Breast epithelium (tissue), 4 donors: ENCODE results near the gene PRPF6. TPM values are rescaled to one million over a fixed set of nuclear protein-coding genes. Genes with fewer than 3 reads are reported as not detected.

Experiments
- DNase-seq, 2 donors: peaks; one replicate each; pipeline ENCODE4 v3.0.0-alpha.2; 2019; ENCODE audit warnings: low spot score in 2 of 2
- H3K27ac ChIP-seq, 2 donors: fragments of 200-600 bp; sonication (generic) in 1 of 2; one replicate each; pipeline ENCODE4 v1.5.1; 2016 to 2019; ENCODE audit warnings: mild to moderate bottlenecking in 1 of 2
- H3K27me3 ChIP-seq, 2 donors: fragments of 200-600 bp; sonication (generic) in 1 of 2; one replicate each; pipeline versions ENCODE4 v1.5.1 to v1.6.0; 2017 to 2019; ENCODE audit warnings: control low read depth in 1 of 2, mild to moderate bottlenecking in 1 of 2
- H3K36me3 ChIP-seq: fragments of 200-600 bp; one replicate; pipeline ENCODE4 v1.5.1; 2019
- H3K4me1 ChIP-seq, 2 donors: fragments of 200-600 bp; sonication (generic); one replicate each; pipeline ENCODE4 v1.5.1; 2016 to 2019; ENCODE audit warnings: control low read depth in 1 of 2
- H3K4me3 ChIP-seq, 3 donors: fragments of 200-600 bp; sonication (generic); 1 replicate in 2 of 3; 2 replicates in 1 of 3; pipeline ENCODE4 v1.5.1; 2016 to 2019; ENCODE audit warnings: mild to moderate bottlenecking in 3 of 3, moderate library complexity in 2 of 3
- H3K9me3 ChIP-seq, 2 donors: fragments of 200-600 bp; sonication (generic) in 1 of 2; one replicate each; pipeline ENCODE4 v1.5.1; 2016 to 2019; ENCODE audit warnings: control low read depth in 1 of 2
- POLR2A ChIP-seq: fragments of 450-650 bp; IDR thresholded peaks from one replicate; pipeline ENCODE4 v1.6.1; 2016; ENCODE audit warnings: antibody characterized with exemption, mild to moderate bottlenecking, moderate library complexity
- POLR2AphosphoS5 ChIP-seq, 3 donors: sonication (generic); formaldehyde crosslinking; IDR thresholded peaks; one replicate each; pipeline ENCODE4 v1.6.1; 2017; ENCODE audit warnings: antibody characterized with exemption in 3 of 3
- intact Hi-C: fragments of 100-400 bp; cut with DNase I; formaldehyde crosslinking; loops from one replicate; pipeline ENCODE4 v1.15.1; 2023; ENCODE audit warnings: low total_unique reads
- total RNA-seq, 3 donors: library from RNA; depleted of rRNA; stranded (reverse); fragments of >200 nt; gene quantifications; one replicate each; pipeline ENCODE4 v1.1.0, GENCODE V29; 2016
- TF ChIP-seq, protein P1 (sequence below), 3 donors: fragments of 450-650 bp; IDR thresholded peaks; one replicate each; pipeline ENCODE4 v1.5.1; 2016 to 2017; ENCODE audit warnings: antibody characterized with exemption in 3 of 3, mild to moderate bottlenecking in 3 of 3, moderate library complexity in 3 of 3

Gene PRPF6, protein sequence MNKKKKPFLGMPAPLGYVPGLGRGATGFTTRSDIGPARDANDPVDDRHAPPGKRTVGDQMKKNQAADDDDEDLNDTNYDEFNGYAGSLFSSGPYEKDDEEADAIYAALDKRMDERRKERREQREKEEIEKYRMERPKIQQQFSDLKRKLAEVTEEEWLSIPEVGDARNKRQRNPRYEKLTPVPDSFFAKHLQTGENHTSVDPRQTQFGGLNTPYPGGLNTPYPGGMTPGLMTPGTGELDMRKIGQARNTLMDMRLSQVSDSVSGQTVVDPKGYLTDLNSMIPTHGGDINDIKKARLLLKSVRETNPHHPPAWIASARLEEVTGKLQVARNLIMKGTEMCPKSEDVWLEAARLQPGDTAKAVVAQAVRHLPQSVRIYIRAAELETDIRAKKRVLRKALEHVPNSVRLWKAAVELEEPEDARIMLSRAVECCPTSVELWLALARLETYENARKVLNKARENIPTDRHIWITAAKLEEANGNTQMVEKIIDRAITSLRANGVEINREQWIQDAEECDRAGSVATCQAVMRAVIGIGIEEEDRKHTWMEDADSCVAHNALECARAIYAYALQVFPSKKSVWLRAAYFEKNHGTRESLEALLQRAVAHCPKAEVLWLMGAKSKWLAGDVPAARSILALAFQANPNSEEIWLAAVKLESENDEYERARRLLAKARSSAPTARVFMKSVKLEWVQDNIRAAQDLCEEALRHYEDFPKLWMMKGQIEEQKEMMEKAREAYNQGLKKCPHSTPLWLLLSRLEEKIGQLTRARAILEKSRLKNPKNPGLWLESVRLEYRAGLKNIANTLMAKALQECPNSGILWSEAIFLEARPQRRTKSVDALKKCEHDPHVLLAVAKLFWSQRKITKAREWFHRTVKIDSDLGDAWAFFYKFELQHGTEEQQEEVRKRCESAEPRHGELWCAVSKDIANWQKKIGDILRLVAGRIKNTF
- total RNA-seq = 10 to 100 TPM; 53.9 to 67.5 (median 59.6) TPM

DNA sequence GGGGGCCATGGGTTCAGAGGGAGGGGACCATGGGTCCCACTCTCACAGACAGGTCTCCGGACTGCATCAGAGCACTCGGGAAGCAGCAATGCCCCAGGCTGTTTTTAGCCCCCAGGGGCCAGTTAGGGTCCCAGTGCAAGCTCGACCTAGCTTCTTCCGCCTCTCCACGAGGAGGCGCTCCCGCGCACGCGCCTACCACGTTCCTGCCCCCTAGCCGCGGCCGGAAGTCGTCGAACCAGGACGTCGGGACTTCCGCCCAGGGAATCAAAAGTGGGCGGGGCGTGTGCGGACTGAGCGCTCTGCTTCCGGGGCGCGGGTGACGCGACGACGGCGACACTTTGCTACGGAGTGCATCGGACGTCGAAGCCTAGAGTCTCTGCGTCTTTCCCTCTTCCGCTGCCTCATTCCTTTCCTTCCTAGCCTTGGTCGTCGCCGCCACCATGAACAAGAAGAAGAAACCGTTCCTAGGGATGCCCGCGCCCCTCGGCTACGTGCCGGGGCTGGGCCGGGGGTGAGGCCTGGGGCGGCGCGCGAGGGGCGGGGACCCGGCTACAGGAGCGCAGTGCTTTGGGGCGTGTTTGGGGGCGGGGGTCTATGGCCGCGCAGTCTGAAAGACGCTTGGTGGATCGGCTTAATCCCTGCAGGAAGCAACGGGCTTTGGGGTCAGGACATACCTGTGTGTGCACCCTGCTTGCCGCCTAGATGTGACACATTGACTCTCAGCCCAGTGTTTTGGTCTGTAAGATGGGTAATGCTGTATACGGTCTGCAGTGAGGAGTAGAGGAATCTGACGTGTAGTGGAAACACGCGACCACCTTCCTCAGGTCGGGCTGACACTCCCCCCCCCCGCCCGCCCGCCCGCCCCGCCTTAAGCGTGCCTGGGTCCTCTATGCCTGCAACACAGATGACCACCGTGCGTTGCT, at the start of gene PRPF6:
TSS of gene PRPF6 (plus strand) at position 327 of the 923 bp plus-strand sequence. CDS start at position 441, 114 bp downstream.
- H3K27me3 ChIP-seq = no peaks in the 10 kb centered on the region
- intact Hi-C loops = no loop called here
- peak within 1 kb of the TSS; percentile 85 to 92 for H3K27ac ChIP-seq
- DNase-seq = peak; percentile 90 to 96
- H3K4me3 ChIP-seq = peak within 1 kb of the TSS; percentile 81 to 99 (median 85)
- peaks cover 13 to 29% of the 10 kb centered on the region in 2 donors for H3K4me1 ChIP-seq
- TF ChIP-seq, protein P1, sequence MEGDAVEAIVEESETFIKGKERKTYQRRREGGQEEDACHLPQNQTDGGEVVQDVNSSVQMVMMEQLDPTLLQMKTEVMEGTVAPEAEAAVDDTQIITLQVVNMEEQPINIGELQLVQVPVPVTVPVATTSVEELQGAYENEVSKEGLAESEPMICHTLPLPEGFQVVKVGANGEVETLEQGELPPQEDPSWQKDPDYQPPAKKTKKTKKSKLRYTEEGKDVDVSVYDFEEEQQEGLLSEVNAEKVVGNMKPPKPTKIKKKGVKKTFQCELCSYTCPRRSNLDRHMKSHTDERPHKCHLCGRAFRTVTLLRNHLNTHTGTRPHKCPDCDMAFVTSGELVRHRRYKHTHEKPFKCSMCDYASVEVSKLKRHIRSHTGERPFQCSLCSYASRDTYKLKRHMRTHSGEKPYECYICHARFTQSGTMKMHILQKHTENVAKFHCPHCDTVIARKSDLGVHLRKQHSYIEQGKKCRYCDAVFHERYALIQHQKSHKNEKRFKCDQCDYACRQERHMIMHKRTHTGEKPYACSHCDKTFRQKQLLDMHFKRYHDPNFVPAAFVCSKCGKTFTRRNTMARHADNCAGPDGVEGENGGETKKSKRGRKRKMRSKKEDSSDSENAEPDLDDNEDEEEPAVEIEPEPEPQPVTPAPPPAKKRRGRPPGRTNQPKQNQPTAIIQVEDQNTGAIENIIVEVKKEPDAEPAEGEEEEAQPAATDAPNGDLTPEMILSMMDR (IDR thresholded peaks at IDR 0.05) = peak; percentile 59 to 76 (median 62)
- TF ChIP-seq POLR2A (peak; percentile 73), POLR2AphosphoS5 (IDR thresholded peaks at IDR 0.05) (peak; percentile 92 to 97 (median 93))
- no peaks in the 10 kb centered on the region for H3K9me3 ChIP-seq
- no peaks in the 10 kb centered on the region for H3K36me3 ChIP-seq

DNA sequence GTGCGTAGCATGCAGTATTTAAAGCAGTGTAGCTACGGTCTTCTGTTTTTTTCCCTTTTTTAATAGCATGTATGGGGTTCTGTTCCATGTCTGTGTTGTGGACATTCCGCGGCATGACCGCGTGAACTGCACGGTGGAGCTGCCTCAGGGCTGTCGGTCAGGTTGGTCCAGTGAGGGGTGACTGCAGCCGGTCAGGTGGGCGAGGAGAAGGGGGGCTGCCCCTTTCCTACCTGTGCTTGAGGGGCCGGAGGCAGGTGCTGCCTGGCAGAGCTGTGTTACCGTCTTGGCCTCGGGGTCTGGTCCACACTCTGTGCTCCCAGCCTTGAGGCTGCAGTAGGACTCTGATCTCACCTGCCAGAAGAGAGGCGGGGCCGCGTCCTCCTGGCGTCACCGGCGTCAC, 49.2 kb upstream of the PRPF6 start:
- Histone ChIP-seq H3K4me1 (no peaks in the 10 kb centered on the region), H3K4me3 (no peak overlapping the region), H3K36me3 (peaks cover 4% of the 10 kb centered on the region), H3K27me3 (no peaks in the 10 kb centered on the region), H3K27ac (no peak overlapping the region), H3K9me3 (no peaks in the 10 kb centered on the region)
- intact Hi-C loops = loop anchor here (5.0 kb wide), 1 partner anchor 859 kb away; no protein-coding TSS in a partner anchor
- TF ChIP-seq POLR2A = no peak
- TF ChIP-seq, protein P1 (IDR thresholded peaks at IDR 0.05) = no peak
- DNase-seq = no peak

DNA sequence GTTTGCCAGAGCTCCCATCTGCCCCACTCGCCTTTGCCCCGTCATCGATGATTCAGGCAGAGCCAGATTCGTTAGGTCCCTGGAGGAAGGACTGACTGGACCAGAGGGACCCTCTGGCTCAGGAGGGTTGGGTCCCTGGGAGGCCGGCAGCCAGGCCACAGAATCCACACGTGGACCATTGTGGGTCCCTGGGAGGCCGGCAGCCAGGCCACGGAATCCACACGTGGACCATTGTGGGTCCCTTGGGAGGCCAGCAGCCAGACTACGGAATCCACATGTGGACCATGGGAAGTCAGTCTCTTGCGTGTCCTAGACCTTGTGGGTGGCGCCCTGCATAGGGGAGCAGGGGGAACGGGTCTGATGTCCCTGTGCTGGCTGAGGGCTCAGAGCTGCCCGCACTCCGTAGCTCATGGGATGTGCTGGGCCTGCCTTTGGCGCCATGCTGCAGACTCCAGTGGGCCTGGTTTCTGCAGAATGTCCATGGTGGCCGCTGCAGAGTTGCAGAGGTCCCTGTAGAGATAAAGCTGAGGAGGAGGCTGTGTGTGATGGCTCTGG, 48.2 kb upstream of the PRPF6 start:
- Histone ChIP-seq H3K9me3 (no peaks in the 10 kb centered on the region), H3K27ac (no peak overlapping the region), H3K36me3 (peaks cover 4% of the 10 kb centered on the region), H3K4me3 (no peak overlapping the region), H3K27me3 (no peaks in the 10 kb centered on the region), H3K4me1 (no peaks in the 10 kb centered on the region)
- TF ChIP-seq, protein P1 (IDR thresholded peaks at IDR 0.05) = no peak
- TF ChIP-seq POLR2A = no peak
- no peak for TF ChIP-seq POLR2AphosphoS5 (IDR thresholded peaks at IDR 0.05)
- no peak for DNase-seq
- intact Hi-C loops = loop anchor here (5.0 kb wide), 1 partner anchor 860 kb away; no protein-coding TSS in a partner anchor

DNA sequence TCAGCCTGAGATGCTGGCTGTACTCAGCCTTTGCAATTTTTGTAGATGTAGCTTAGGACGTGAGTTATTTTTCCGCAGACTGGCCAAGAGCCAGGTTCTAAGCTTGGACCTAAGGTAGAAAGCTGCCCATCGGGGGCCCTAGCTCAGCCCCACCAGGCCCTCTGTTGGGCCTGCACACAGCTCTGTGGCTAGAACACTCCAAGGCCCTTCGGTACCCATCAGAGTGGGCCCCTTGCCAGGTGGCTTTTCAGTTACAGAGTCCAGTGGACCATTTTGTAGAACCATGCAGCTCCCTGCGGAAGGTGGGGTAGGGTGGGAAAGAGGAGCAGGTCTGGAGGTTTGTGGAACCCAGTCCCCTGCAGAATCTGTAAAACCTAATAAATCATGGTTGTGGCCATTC, 47.3 kb upstream of the PRPF6 start:
- intact Hi-C loops = loop anchor here (5.0 kb wide), 1 partner anchor 861 kb away; no protein-coding TSS in a partner anchor
- DNase-seq = no peak
- Histone ChIP-seq H3K36me3 (no peaks in the 10 kb centered on the region), H3K27ac (no peak overlapping the region), H3K4me1 (no peaks in the 10 kb centered on the region), H3K9me3 (no peaks in the 10 kb centered on the region), H3K27me3 (no peaks in the 10 kb centered on the region), H3K4me3 (no peak overlapping the region)
- TF ChIP-seq POLR2AphosphoS5 (IDR thresholded peaks at IDR 0.05) (no peak), POLR2A (no peak)
- TF ChIP-seq, protein P1 (IDR thresholded peaks at IDR 0.05) = no peak
